IPS-15b (cell line): Measurements from ENCODE around the gene MIS12.

Experiments used
- H3K27me3 ChIP-seq: one replicate; pipeline ENCODE4 v1.6.1; 2013; ENCODE audit warnings: low read length; ENCODE audit not compliant: control insufficient read depth, insufficient read depth
- H3K36me3 ChIP-seq: one replicate; pipeline ENCODE4 v1.6.1; 2013; ENCODE audit warnings: low read length; ENCODE audit not compliant: control insufficient read depth, insufficient read depth
- H3K4me1 ChIP-seq: one replicate; pipeline ENCODE4 v1.6.1; 2013; ENCODE audit warnings: mild to moderate bottlenecking, low read length; ENCODE audit not compliant: control insufficient read depth, insufficient read depth
- H3K4me3 ChIP-seq: one replicate; pipeline ENCODE4 v1.5.1; 2013; ENCODE audit warnings: low read depth, low read length
- H3K9ac ChIP-seq: one replicate; pipeline ENCODE4 v1.6.1; 2013; ENCODE audit warnings: low read depth, mild to moderate bottlenecking, low read length
- H3K9me3 ChIP-seq: one replicate; pipeline ENCODE4 v1.6.1; 2013; ENCODE audit warnings: mild to moderate bottlenecking, low read length; ENCODE audit not compliant: control insufficient read depth, insufficient read depth

MIS12 gene

GRCh38 chr17:5526821-5527598 is 40.6 kb downstream of the MIS12 start:
- Histone ChIP-seq H3K9ac (no peak overlapping the region), H3K36me3 (no peaks in the 10 kb centered on the region), H3K27me3 (no peaks in the 10 kb centered on the region), H3K4me1 (no peaks in the 10 kb centered on the region), H3K9me3 (no peaks in the 10 kb centered on the region), H3K4me3 (no peak overlapping the region)

- H3K36me3 ChIP-seq: no peaks in the 10 kb centered on the region
Measured at GRCh38 chr17:5527601-5528250, 41.4 kb downstream of the MIS12 start.

DNA sequence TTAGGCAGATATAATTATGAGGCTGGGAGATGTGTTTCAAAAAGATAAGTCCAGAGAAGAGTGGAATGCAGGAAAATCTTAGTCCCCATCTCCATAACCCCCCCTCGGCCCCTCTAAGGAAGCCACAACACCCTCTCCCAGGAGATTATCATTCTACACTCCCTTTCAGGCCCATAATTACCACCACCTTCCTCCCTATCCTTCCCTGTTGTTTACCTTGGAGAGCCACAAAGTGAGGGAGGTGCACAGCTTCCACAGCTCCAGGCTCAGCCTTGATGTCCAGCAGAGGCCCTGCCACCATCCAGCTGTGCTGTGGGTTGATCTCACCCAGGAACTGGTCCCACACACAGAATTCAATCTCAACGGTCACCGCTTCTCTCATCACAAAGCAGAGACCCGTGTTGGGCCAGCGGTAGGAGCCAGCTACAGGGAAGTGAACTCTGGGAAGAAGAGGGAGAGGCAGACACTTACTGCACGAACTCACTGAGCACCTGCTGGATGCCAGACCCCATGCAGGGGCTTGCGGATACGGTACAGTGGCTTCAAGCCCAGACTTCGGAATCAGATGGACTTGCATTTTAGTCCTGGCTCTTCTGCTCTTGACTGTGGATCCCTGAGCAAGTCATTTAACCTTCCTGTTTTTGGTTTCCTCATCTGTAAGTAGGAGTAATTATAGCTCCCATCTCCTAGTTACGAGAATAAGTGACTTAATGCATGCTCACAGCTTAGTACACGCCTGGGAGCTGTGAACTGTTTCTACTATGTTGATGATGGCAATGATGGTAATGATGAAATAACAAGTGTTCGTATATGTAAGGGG is 44.1 kb downstream of the MIS12 start:
- H3K36me3 ChIP-seq: no peaks in the 10 kb centered on the region
- no peaks in the 10 kb centered on the region for H3K4me1 ChIP-seq
- no peak overlapping the region for H3K9ac ChIP-seq
- no peaks in the 10 kb centered on the region for H3K27me3 ChIP-seq
- H3K9me3 ChIP-seq: no peaks in the 10 kb centered on the region
- H3K4me3 ChIP-seq: no peak overlapping the region

More at GRCh38 chr17:5527601-5528250, 41.4 kb downstream of the MIS12 start:
- Histone ChIP-seq H3K4me3 (no peak overlapping the region), H3K9me3 (no peaks in the 10 kb centered on the region), H3K4me1 (no peaks in the 10 kb centered on the region), H3K9ac (no peak overlapping the region), H3K27me3 (no peaks in the 10 kb centered on the region)

- Histone ChIP-seq H3K4me3 (no peak overlapping the region), H3K27me3 (no peaks in the 10 kb centered on the region), H3K36me3 (no peaks in the 10 kb centered on the region), H3K9me3 (no peaks in the 10 kb centered on the region), H3K9ac (no peak overlapping the region), H3K4me1 (no peaks in the 10 kb centered on the region)
Measured at GRCh38 chr17:5531085-5531418, 44.7 kb downstream of the MIS12 start.

GRCh38 chr17:5532581-5532980 is 46.2 kb downstream of the MIS12 start:
- H3K9ac ChIP-seq: no peak overlapping the region
- no peak overlapping the region for H3K4me3 ChIP-seq
- no peaks in the 10 kb centered on the region for H3K27me3 ChIP-seq
- no peaks in the 10 kb centered on the region for H3K9me3 ChIP-seq
- no peaks in the 10 kb centered on the region for H3K4me1 ChIP-seq
- H3K36me3 ChIP-seq: no peaks in the 10 kb centered on the region

DNA sequence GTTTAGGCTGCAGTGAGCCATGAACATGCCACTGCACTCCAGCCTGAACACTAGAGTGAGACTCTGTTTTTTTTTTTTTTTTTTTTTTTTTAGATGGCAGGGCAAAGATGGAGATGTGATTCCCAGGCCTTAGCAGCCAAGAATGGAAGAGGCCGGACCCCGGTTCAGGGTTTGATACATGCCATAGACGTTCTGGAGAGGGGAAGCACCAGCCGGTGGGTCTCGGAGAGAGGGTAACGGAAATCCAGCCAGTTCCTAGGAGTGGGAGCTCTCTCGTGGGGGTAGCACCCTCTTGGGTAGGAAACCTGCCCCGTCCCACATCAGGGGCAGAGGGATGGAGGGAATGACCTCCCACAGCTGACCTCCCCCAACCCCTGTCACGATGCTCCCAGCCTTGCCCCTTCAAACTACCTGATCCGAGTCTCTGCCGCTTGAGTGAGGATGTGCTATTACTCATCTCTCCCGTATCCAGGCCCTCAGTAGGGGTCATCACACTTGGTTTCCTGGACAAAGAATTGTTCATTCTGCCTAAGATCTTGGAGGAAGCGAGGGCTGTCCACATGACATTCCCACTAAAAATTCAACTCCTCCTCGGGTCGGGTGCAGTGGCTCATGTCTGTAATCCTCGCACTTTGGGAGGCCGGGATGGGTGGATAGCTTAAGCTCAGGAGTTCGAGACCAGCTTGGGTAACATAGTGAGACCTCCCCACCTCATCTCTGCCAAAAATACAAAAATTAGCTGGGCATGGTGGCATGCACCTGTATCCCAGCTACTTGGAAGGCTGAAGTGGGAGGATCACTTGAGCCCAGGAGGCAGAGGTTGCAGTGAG is 47.3 kb downstream of the MIS12 start:
- no peaks in the 10 kb centered on the region for H3K4me1 ChIP-seq
- H3K4me3 ChIP-seq: no peak overlapping the region
- no peaks in the 10 kb centered on the region for H3K36me3 ChIP-seq
- H3K27me3 ChIP-seq: no peaks in the 10 kb centered on the region
- H3K9ac ChIP-seq: no peak overlapping the region
- no peaks in the 10 kb centered on the region for H3K9me3 ChIP-seq

DNA sequence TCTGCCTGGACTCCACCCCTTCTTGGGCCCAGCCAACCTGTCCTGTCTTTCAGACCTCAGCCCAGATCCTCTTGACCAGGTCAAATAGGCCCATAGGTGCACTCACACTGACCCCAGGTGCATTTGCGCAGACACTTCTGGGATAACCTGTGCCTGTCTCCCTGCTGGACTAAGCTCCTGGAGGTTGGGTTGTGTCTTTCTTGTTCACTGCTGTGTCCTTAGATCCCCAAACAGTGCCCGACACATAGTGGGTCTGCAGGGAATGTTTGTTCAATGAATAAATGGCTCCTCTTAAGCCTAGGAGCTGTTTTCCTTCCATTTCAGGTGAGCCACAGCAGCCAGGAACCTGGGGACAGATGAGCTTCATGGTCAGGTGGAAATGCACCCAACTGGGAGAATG is 49.1 kb downstream of the MIS12 start:
- Histone ChIP-seq H3K4me3 (no peak overlapping the region), H3K27me3 (no peaks in the 10 kb centered on the region), H3K9ac (no peak overlapping the region), H3K9me3 (no peaks in the 10 kb centered on the region), H3K36me3 (peaks cover 2% of the 10 kb centered on the region), H3K4me1 (no peaks in the 10 kb centered on the region)

DNA sequence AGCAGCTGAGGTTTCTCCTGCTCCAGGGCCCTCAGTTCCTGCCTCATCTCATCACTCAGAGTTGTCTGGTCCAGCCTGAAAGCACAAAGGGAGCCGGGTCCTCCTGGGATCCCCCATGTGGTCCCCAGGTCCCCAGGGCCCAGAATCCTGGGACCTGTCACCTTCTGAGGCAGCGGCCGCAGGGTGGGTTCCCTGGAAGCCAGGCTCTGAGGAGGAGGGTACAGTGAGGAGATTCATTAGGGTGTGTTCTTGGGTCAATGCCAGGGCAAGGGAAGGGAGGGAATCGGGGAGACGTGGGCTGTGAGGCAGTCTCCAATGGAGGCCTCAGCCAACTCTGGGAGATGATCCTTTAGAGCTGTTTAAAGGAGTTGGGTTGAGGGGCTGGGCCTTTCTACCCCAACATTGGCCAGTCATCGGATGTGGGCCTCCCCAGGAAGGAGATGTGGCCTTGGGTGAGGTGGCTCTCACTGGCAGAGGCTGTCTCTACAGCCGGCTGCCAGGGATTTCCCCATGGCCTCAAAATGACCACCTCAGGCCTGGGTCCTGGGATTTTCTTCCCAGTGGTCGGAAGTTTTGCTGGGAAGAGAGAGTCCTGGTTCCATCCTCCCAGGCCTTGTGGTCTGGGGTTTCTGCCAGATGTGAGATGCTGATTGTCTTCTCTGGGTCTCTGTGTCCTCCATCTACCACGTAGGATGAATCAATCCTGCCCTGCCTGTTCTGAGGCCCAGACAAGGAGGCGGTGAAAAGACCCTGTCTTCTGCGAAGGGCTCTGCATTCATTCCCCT is 50.7 kb downstream of the MIS12 start:
- no peaks in the 10 kb centered on the region for H3K9me3 ChIP-seq
- no peaks in the 10 kb centered on the region for H3K27me3 ChIP-seq
- H3K9ac ChIP-seq: no peak overlapping the region
- H3K4me3 ChIP-seq: no peak overlapping the region
- H3K4me1 ChIP-seq: peaks cover 2% of the 10 kb centered on the region
- peaks cover 2% of the 10 kb centered on the region for H3K36me3 ChIP-seq

- peaks cover 2% of the 10 kb centered on the region for H3K36me3 ChIP-seq
- no peaks in the 10 kb centered on the region for H3K9me3 ChIP-seq
- H3K27me3 ChIP-seq: no peaks in the 10 kb centered on the region
- peaks cover 2% of the 10 kb centered on the region for H3K4me1 ChIP-seq
- H3K9ac ChIP-seq: no peak overlapping the region
- H3K4me3 ChIP-seq: no peak overlapping the region
Measured at GRCh38 chr17:5539286-5539685, 52.9 kb downstream of the MIS12 start.

- Histone ChIP-seq H3K36me3 (peaks cover 2% of the 10 kb centered on the region), H3K4me3 (no peak overlapping the region), H3K9me3 (no peaks in the 10 kb centered on the region), H3K4me1 (peaks cover 2% of the 10 kb centered on the region), H3K27me3 (no peaks in the 10 kb centered on the region), H3K9ac (no peak overlapping the region)
Measured at GRCh38 chr17:5540321-5540720, 54.0 kb downstream of the MIS12 start.
